Stimulated activated naive CD4-positive, alpha-beta T cell (primary cell): Measurements from ENCODE around the gene COQ10B.
"Not testable (repeated sequence)": the region's sequence is repeated elsewhere in the genome, so short reads cannot be mapped to it uniquely, and the experiment has no call there.

Source experiments
- DNase-seq, 6 experiments: peaks; one replicate each; lab custom pipeline; 2025; lab: John Stamatoyannopoulos, UW

COQ10B gene

GRCh38 chr2:197450935-197451358, 2.4 kb upstream of the COQ10B start:
- not testable (repeated sequence) for DNase-seq

- DNase-seq, result no peak
Observed at GRCh38 chr2:197452754-197453122, 614 bp upstream of the COQ10B start.

GRCh38 chr2:197453914-197454398, 604 bp downstream of the COQ10B start:
- DNase-seq, result no peak

- no peak for DNase-seq
Observed at GRCh38 chr2:197454923-197455322, 1.6 kb downstream of the COQ10B start.

GRCh38 chr2:197455428-197455827, 2.1 kb downstream of the COQ10B start:
- no peak for DNase-seq

GRCh38 chr2:197460649-197461048, 7.3 kb downstream of the COQ10B start:
- no peak for DNase-seq

- DNase-seq, result no peak
Observed at GRCh38 chr2:197461057-197461456, 7.7 kb downstream of the COQ10B start.

GRCh38 chr2:197464175-197464574, 10.8 kb downstream of the COQ10B start:
- no peak for DNase-seq

GRCh38 chr2:197472166-197472565, 18.8 kb downstream of the COQ10B start:
- no peak for DNase-seq

GRCh38 chr2:197477797-197478196, 24.4 kb downstream of the COQ10B start:
- DNase-seq, result no peak

- DNase-seq, result no peak
Observed at GRCh38 chr2:197480165-197481036, 27.0 kb downstream of the COQ10B start.

- not testable (repeated sequence) for DNase-seq
Observed at GRCh38 chr2:197484248-197484647, 30.9 kb downstream of the COQ10B start.

- DNase-seq, result no peak
Observed at GRCh38 chr2:197486175-197486574, 32.8 kb downstream of the COQ10B start.

- DNase-seq, result no peak
Observed at GRCh38 chr2:197487385-197487784, 34.0 kb downstream of the COQ10B start.

- DNase-seq, result no peak
Observed at GRCh38 chr2:197495433-197496134, 42.2 kb downstream of the COQ10B start.

- no peak for DNase-seq
Observed at GRCh38 chr2:197496695-197497094, 43.3 kb downstream of the COQ10B start.

GRCh38 chr2:197497326-197497725, 44.0 kb downstream of the COQ10B start:
- DNase-seq, result no peak

- DNase-seq, result no peak
Observed at GRCh38 chr2:197498235-197498936, 45.0 kb downstream of the COQ10B start.

GRCh38 chr2:197498937-197499593, 45.7 kb downstream of the COQ10B start:
- peak; percentile 18 to 64 (median 50) for DNase-seq

GRCh38 chr2:197499594-197500502, 46.5 kb downstream of the COQ10B start, which contains the start of the genes HSPD1 and HSPE1:
Gene HSPD1, minus strand, starts transcription at chr2:197499840. Its CDS starts 992 bp downstream, at chr2:197498848.
Gene HSPE1, plus strand, starts transcription at chr2:197500379. Its CDS starts 58 bp downstream, at chr2:197500437.
- peak; percentile 92 to 100 (median 98) for DNase-seq
